Uterus (tissue), 4 donors: ENCODE data around the gene ZNF8. TPM values are rescaled to one million over a fixed set of nuclear protein-coding genes. Genes with fewer than 3 reads are reported as not detected.
A peak's percentile ranks its signal among the peaks of the same experiment; 100 is the strongest.
"Not testable (repeated sequence)": the region's sequence is repeated elsewhere in the genome, so short reads cannot be mapped to it uniquely, and the experiment has no call there.

Experiments used
- DNase-seq, 2 donors: peaks; one replicate each; pipeline ENCODE4 v3.0.0-alpha.2; 2019 to 2020
- H3K27ac ChIP-seq, 2 donors: fragments of 200-600 bp; sonication (generic); 1 replicate in 1 of 2; 2 replicates in 1 of 2; pipeline ENCODE4 v1.5.1; 2016 to 2018
- H3K27me3 ChIP-seq, 2 donors: fragments of 200-600 bp; sonication (generic); one replicate each; pipeline ENCODE4 v1.5.1; 2018 to 2019; ENCODE audit warnings: control low read depth in 1 of 2
- H3K36me3 ChIP-seq, 2 donors: fragments of 200-600 bp; sonication (generic); one replicate each; pipeline ENCODE4 v1.5.1; 2019; ENCODE audit warnings: control low read depth in 1 of 2
- H3K4me1 ChIP-seq, 2 donors: fragments of 200-600 bp; sonication (generic); one replicate each; pipeline ENCODE4 v1.5.1; 2018 to 2019; ENCODE audit warnings: control low read depth in 1 of 2
- H3K4me3 ChIP-seq, 2 donors: fragments of 200-600 bp; sonication (generic); 1 replicate in 1 of 2; 2 replicates in 1 of 2; pipeline ENCODE4 v1.5.1; 2018 to 2019; ENCODE audit warnings: mild to moderate bottlenecking in 1 of 2
- H3K9me3 ChIP-seq, 2 donors: fragments of 200-600 bp; sonication (generic); one replicate each; pipeline ENCODE4 v1.5.1; 2019; ENCODE audit warnings: control low read depth in 1 of 2
- CTCF ChIP-seq, 4 experiments: fragments of 200-600 bp in 2 of 4; fragments of 450-650 bp in 2 of 4; sonication (generic) in 2 of 4; IDR thresholded peaks; one replicate each; pipeline ENCODE4 v1.5.1; 2016 to 2019; ENCODE audit warnings: antibody characterized with exemption in 4 of 4, mild to moderate bottlenecking in 2 of 4, moderate library complexity in 1 of 4
- POLR2A ChIP-seq, 2 donors: fragments of 450-650 bp; IDR thresholded peaks; one replicate each; pipeline ENCODE4 v1.6.1; 2016; ENCODE audit warnings: antibody characterized with exemption in 2 of 2, mild to moderate bottlenecking in 1 of 2, moderate library complexity in 1 of 2
- intact Hi-C: fragments of 100-400 bp; cut with DNase I; formaldehyde crosslinking; loops from one replicate; pipeline ENCODE4 v1.15.1; 2023; ENCODE audit warnings: low total_unique reads
- total RNA-seq, 4 donors: library from RNA; depleted of rRNA in 3 of 4; stranded (reverse); fragments of >200 nt in 3 of 4; gene quantifications; one replicate each; pipeline versions ENCODE4 v1.1.0 to v1.2.4, GENCODE V29; 2014 to 2023
- donor health status: DM: yes; HTN: yes; CAD: no.

The ZNF8 gene
- total RNA-seq, 4 donors from 2014 or later = 1.8 to 10.8 (median 8.2) TPM

- Histone ChIP-seq H3K4me1 (no peaks in the 10 kb centered on the region), H3K36me3 (no peaks in the 10 kb centered on the region), H3K4me3 (peak within 1 kb of the TSS; percentile 88 to 92), H3K9me3 (no peaks in the 10 kb centered on the region), H3K27ac (peak within 1 kb of the TSS; percentile 74 to 88), H3K27me3 (no peaks in the 10 kb centered on the region)
- intact Hi-C loops = no loop called here
- peak in 3 of 4 experiments; percentile 12 to 76 (median 40) for TF ChIP-seq CTCF (IDR thresholded peaks at IDR 0.05)
- peak; percentile 66 to 83 for TF ChIP-seq POLR2A (IDR thresholded peaks at IDR 0.05)
- DNase-seq = peak; percentile 93 to 94
These were observed 26.5 kb downstream of the ZNF8 start, which contains the start of gene ERVK3-1 for GRCh38 chr19:58305065-58305931. ERVK3-1 (plus strand) TSS chr19:58305377; CDS start chr19:58312169, 6,792 bp downstream.

GRCh38 chr19:58305932-58306323 is 27.2 kb downstream of the ZNF8 start:
- Histone ChIP-seq H3K9me3 (no peaks in the 10 kb centered on the region), H3K4me3 (peak overlapping the region; percentile 88 to 92), H3K27ac (peak overlapping the region; percentile 74 to 88), H3K36me3 (no peaks in the 10 kb centered on the region), H3K4me1 (no peaks in the 10 kb centered on the region), H3K27me3 (no peaks in the 10 kb centered on the region)
- intact Hi-C loops = no loop called here
- TF ChIP-seq POLR2A (IDR thresholded peaks at IDR 0.05) = no peak
- TF ChIP-seq CTCF (IDR thresholded peaks at IDR 0.05) = no peak
- DNase-seq = no peak

- intact Hi-C loops = no loop called here
- TF ChIP-seq CTCF (IDR thresholded peaks at IDR 0.05) (no peak), POLR2A (IDR thresholded peaks at IDR 0.05) (no peak)
- Histone ChIP-seq H3K27me3 (no peaks in the 10 kb centered on the region), H3K4me1 (no peaks in the 10 kb centered on the region), H3K9me3 (no peaks in the 10 kb centered on the region), H3K36me3 (no peaks in the 10 kb centered on the region), H3K4me3 (no peak overlapping the region), H3K27ac (no peak overlapping the region)
- no peak for DNase-seq
These were observed 29.0 kb downstream of the ZNF8 start for GRCh38 chr19:58307736-58308135.

GRCh38 chr19:58310685-58311084 is 31.9 kb downstream of the ZNF8 start:
- DNase-seq = peak in 1 of 2 donors; percentile 35
- H3K36me3 ChIP-seq, H3K27ac ChIP-seq, H3K27me3 ChIP-seq, H3K4me1 ChIP-seq, H3K9me3 ChIP-seq, H3K4me3 ChIP-seq, intact Hi-C loops: not testable (repeated sequence)
- TF ChIP-seq CTCF (IDR thresholded peaks at IDR 0.05) = peak; percentile 18 to 38 (median 30)

- Histone ChIP-seq H3K27ac (no peak overlapping the region), H3K27me3 (no peaks in the 10 kb centered on the region), H3K36me3 (no peaks in the 10 kb centered on the region), H3K9me3 (no peaks in the 10 kb centered on the region), H3K4me3 (no peak overlapping the region), H3K4me1 (no peaks in the 10 kb centered on the region)
- TF ChIP-seq POLR2A (IDR thresholded peaks at IDR 0.05) = no peak
- TF ChIP-seq CTCF (IDR thresholded peaks at IDR 0.05) = no peak
- intact Hi-C loops = no loop called here
- no peak for DNase-seq
These were observed 32.6 kb downstream of the ZNF8 start for GRCh38 chr19:58311345-58311865.
